Measurements from ENCODE around the gene ARSG.
"Not testable (repeated sequence)": the region's sequence is repeated elsewhere in the genome, so short reads cannot be mapped to it uniquely, and the experiment has no call there.

Gene ARSG

DNA sequence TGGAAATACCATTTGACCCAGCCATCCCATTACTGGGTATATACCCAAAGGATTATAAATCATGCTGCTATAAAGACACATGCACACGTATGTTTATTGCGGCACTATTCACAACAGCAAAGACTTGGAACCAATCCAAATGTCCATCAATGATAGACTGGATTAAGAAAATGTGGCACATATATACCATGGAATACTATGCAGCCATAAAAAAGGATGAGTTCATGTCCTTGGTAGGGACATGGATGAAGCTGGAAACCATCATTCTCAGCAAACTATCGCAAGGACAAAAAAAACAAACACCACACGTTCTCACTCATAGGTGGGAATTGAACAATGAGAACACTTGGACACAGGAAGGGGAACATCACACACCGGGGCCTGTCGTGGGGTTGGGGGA lies 9.3 kb upstream of the ARSG start:
- H3K79me2 ChIP-seq (ENCODE audit: control insufficient read depth, insufficient read depth, low read length, unreplicated experiment); H3K4me1 ChIP-seq (ENCODE audit: control insufficient read depth, insufficient read depth, low read length, unreplicated experiment); H2AFZ ChIP-seq (ENCODE audit: low read length, unreplicated experiment); H3K27ac ChIP-seq (ENCODE audit: low read depth, low read length); H3K4me3 ChIP-seq (ENCODE audit: low read depth, low read length); H3K27me3 ChIP-seq (ENCODE audit: insufficient read depth, low read length): not testable (repeated sequence)
- H3K36me3 ChIP-seq (ENCODE audit: insufficient read depth, low read length), result peaks cover 15% of the 10 kb centered on the region

- H3K79me2 ChIP-seq (ENCODE audit: control insufficient read depth, insufficient read depth, low read length, unreplicated experiment), result no peaks in the 10 kb centered on the region
- H3K4me3 ChIP-seq (ENCODE audit: low read depth, low read length), result no peak overlapping the region
- H3K4me1 ChIP-seq (ENCODE audit: control insufficient read depth, insufficient read depth, low read length, unreplicated experiment), result no peaks in the 10 kb centered on the region
- H3K27ac ChIP-seq (ENCODE audit: low read depth, low read length), result no peak overlapping the region
- no peaks in the 10 kb centered on the region for H3K36me3 ChIP-seq (ENCODE audit: insufficient read depth, low read length)
- H3K27me3 ChIP-seq (ENCODE audit: insufficient read depth, low read length), result no peaks in the 10 kb centered on the region; the same call in 1 of the 2 replicates
- peak overlapping the region; percentile 7 for H2AFZ ChIP-seq (ENCODE audit: low read length, unreplicated experiment)
Measured at GRCh38 chr17:68288375-68288774, 2.9 kb upstream of the ARSG start.

DNA sequence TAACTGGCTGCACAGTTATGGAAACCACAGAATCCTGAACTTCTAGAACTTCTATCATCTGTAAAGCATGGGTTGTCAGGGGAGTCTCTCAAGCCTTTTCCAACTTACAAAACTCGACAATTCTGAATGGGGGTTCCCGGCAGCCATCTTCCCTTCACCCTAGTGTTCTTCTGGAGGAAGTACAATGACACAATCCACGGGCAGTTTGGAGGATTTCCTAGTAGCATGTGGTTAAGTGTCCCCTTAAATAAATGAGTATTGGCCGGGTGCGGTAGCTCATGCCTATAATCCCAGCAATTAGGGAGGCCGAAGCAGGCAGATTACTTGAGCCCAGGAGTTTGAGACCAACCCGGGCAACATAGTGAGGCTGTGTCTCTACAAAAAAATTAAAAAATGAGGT lies 2.5 kb upstream of the ARSG start:
- no peak overlapping the region for H3K27ac ChIP-seq (ENCODE audit: low read depth, low read length)
- no peaks in the 10 kb centered on the region for H3K4me1 ChIP-seq (ENCODE audit: control insufficient read depth, insufficient read depth, low read length, unreplicated experiment)
- no peaks in the 10 kb centered on the region for H3K79me2 ChIP-seq (ENCODE audit: control insufficient read depth, insufficient read depth, low read length, unreplicated experiment)

GRCh38 chr17:68289473-68289872 lies 1.8 kb upstream of the ARSG start:
- H3K79me2 ChIP-seq (ENCODE audit: control insufficient read depth, insufficient read depth, low read length, unreplicated experiment), result no peaks in the 10 kb centered on the region
- no peak overlapping the region for H2AFZ ChIP-seq (ENCODE audit: low read length, unreplicated experiment)
- H3K27me3 ChIP-seq (ENCODE audit: insufficient read depth, low read length), result no peaks in the 10 kb centered on the region; the same call in 1 of the 2 replicates
- no peaks in the 10 kb centered on the region for H3K36me3 ChIP-seq (ENCODE audit: insufficient read depth, low read length)
- peak overlapping the region; percentile 86; the same call in 1 of the 2 replicates for H3K4me3 ChIP-seq (ENCODE audit: low read depth, low read length)
- H3K27ac ChIP-seq (ENCODE audit: low read depth, low read length), result no peak overlapping the region
- H3K4me1 ChIP-seq (ENCODE audit: control insufficient read depth, insufficient read depth, low read length, unreplicated experiment), result no peaks in the 10 kb centered on the region

More for the DNA sequence above, 2.5 kb upstream of the ARSG start:
- H3K27me3 ChIP-seq (ENCODE audit: insufficient read depth, low read length), result no peaks in the 10 kb centered on the region; the same call in 1 of the 2 replicates
- no peak overlapping the region for H3K4me3 ChIP-seq (ENCODE audit: low read depth, low read length)
- H2AFZ ChIP-seq (ENCODE audit: low read length, unreplicated experiment), result peak overlapping the region; percentile 7
- no peaks in the 10 kb centered on the region for H3K36me3 ChIP-seq (ENCODE audit: insufficient read depth, low read length)

DNA sequence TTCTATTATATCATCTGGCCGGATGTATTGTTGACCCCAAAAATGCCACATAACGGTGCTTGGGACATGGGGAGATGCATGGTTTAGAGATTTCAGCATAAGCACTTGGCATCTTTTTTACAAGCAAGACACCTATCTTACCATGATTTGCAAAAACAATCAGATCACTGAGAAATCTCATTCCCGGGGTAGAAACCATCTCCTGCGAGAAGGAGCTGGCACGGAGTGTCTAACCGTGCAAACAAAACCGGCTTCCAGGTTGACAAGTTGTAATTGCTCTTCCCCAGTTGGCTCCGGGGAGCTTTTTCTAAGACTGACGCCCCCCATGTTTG lies 1.4 kb upstream of the ARSG start:
- H3K4me3 ChIP-seq (ENCODE audit: low read depth, low read length), result peak overlapping the region; percentile 86
- no peak overlapping the region for H3K27ac ChIP-seq (ENCODE audit: low read depth, low read length)
- no peaks in the 10 kb centered on the region for H3K4me1 ChIP-seq (ENCODE audit: control insufficient read depth, insufficient read depth, low read length, unreplicated experiment)
- H3K79me2 ChIP-seq (ENCODE audit: control insufficient read depth, insufficient read depth, low read length, unreplicated experiment), result no peaks in the 10 kb centered on the region
- H3K27me3 ChIP-seq (ENCODE audit: insufficient read depth, low read length), result no peaks in the 10 kb centered on the region; the same call in 1 of the 2 replicates
- no peak overlapping the region for H2AFZ ChIP-seq (ENCODE audit: low read length, unreplicated experiment)
- no peaks in the 10 kb centered on the region for H3K36me3 ChIP-seq (ENCODE audit: insufficient read depth, low read length)

DNA sequence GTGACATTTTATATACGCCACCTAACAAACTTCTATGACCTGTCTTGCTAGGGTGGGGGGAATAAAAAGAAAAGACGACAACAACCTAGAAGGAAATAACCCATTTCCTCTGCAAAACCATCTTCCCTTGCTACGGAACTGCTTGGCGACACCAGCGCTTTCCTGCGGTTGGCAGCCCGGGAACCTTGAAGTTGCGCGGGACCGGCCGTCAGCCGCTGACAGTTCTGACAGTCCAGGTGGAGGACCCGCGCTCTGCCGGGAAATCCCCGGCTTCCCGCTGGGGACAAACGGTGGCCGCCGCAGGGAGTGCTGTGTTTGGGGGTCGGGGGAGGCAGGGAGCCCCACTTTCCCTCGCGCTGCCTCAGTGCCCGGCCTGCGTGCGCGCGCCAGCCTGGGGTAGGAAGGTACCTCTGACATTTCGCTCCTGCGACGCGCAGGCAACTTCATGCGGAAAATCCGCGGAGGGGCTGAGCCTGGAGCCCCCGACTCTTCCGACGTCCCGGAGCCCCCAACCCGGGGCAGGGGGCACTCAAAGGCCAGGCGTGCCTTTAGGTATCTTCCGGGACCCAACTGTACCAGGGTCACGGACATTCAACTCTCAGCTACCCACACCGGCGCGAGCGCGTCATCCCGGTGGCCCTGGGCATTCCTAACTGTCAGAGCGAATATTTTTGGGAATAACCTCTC lies 884 bp upstream of the ARSG start:
- peak overlapping the region; percentile 4; the same call in 1 of the 2 replicates for H3K27ac ChIP-seq (ENCODE audit: low read depth, low read length)
- H3K36me3 ChIP-seq (ENCODE audit: insufficient read depth, low read length), result no peaks in the 10 kb centered on the region
- no peaks in the 10 kb centered on the region for H3K4me1 ChIP-seq (ENCODE audit: control insufficient read depth, insufficient read depth, low read length, unreplicated experiment)
- no peaks in the 10 kb centered on the region for H3K79me2 ChIP-seq (ENCODE audit: control insufficient read depth, insufficient read depth, low read length, unreplicated experiment)
- no peaks in the 10 kb centered on the region; the same call in 1 of the 2 replicates for H3K27me3 ChIP-seq (ENCODE audit: insufficient read depth, low read length)
- H2AFZ ChIP-seq (ENCODE audit: low read length, unreplicated experiment), result peak overlapping the region; percentile 77
- H3K4me3 ChIP-seq (ENCODE audit: low read depth, low read length), result peak overlapping the region; percentile 86

GRCh38 chr17:68291836-68292688 lies 767 bp downstream of the ARSG start:
- Histone ChIP-seq H3K4me1 (ENCODE audit: control insufficient read depth, insufficient read depth, low read length, unreplicated experiment) (no peaks in the 10 kb centered on the region), H3K36me3 (ENCODE audit: insufficient read depth, low read length) (no peaks in the 10 kb centered on the region), H2AFZ (ENCODE audit: low read length, unreplicated experiment) (peak overlapping the region; percentile 20), H3K27me3 (ENCODE audit: insufficient read depth, low read length) (no peaks in the 10 kb centered on the region; the same call in 1 of the 2 replicates), H3K79me2 (ENCODE audit: control insufficient read depth, insufficient read depth, low read length, unreplicated experiment) (no peaks in the 10 kb centered on the region), H3K27ac (ENCODE audit: low read depth, low read length) (peak overlapping the region; percentile 40; the same call in 1 of the 2 replicates), H3K4me3 (ENCODE audit: low read depth, low read length) (peak overlapping the region; percentile 86)

DNA sequence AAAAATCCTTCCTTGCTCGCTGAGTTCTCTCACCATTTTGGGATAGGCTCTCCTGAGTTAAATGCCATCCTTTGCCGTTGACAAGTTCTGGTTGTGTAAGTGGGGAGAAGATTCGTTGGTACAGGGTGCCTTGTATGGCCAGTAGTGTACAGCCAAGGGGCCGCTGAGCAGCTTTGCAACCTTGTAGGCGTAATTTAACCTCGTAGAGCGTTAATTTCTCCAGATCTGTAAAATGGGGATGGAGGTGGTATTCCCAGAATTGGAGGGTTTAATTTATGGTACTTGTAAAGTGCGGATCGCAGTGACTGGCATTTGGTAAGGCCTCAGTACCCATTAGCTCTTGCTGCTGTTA lies 1.4 kb downstream of the ARSG start:
- H3K4me3 ChIP-seq (ENCODE audit: low read depth, low read length), result peak overlapping the region; percentile 86
- no peak overlapping the region for H2AFZ ChIP-seq (ENCODE audit: low read length, unreplicated experiment)
- H3K27ac ChIP-seq (ENCODE audit: low read depth, low read length), result no peak overlapping the region
- H3K27me3 ChIP-seq (ENCODE audit: insufficient read depth, low read length), result no peaks in the 10 kb centered on the region; the same call in 1 of the 2 replicates
- H3K36me3 ChIP-seq (ENCODE audit: insufficient read depth, low read length), result no peaks in the 10 kb centered on the region
- H3K4me1 ChIP-seq (ENCODE audit: control insufficient read depth, insufficient read depth, low read length, unreplicated experiment), result no peaks in the 10 kb centered on the region
- no peaks in the 10 kb centered on the region for H3K79me2 ChIP-seq (ENCODE audit: control insufficient read depth, insufficient read depth, low read length, unreplicated experiment)

- H3K4me3 ChIP-seq (ENCODE audit: low read depth, low read length), result no peak overlapping the region
- no peaks in the 10 kb centered on the region for H3K4me1 ChIP-seq (ENCODE audit: control insufficient read depth, insufficient read depth, low read length, unreplicated experiment)
- no peaks in the 10 kb centered on the region for H3K79me2 ChIP-seq (ENCODE audit: control insufficient read depth, insufficient read depth, low read length, unreplicated experiment)
- H3K27ac ChIP-seq (ENCODE audit: low read depth, low read length), result no peak overlapping the region
- no peaks in the 10 kb centered on the region; the same call in 1 of the 2 replicates for H3K27me3 ChIP-seq (ENCODE audit: insufficient read depth, low read length)
- no peaks in the 10 kb centered on the region for H3K36me3 ChIP-seq (ENCODE audit: insufficient read depth, low read length)
- H2AFZ ChIP-seq (ENCODE audit: low read length, unreplicated experiment), result no peak overlapping the region
Measured at GRCh38 chr17:68293490-68294195, 2.3 kb downstream of the ARSG start.

DNA sequence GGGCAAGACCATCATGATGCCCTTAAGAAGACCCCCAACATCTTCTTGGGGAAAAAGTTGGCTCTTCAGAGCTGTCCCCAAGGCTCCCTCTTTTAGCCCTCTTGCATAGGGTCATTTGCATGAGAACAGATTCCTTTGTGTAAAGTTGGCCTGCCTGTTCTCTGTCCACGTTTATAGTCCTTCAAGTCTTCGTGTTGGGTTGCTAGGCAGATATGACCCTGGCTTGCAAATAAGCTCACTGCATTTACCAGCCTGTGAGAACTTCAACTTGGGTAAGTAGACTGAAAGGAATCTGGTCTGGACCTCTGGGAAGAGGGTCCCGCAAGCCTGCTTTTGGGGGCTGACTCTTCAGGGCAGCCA lies 2.9 kb downstream of the ARSG start:
- Histone ChIP-seq H3K27me3 (ENCODE audit: insufficient read depth, low read length) (no peaks in the 10 kb centered on the region; the same call in 1 of the 2 replicates), H2AFZ (ENCODE audit: low read length, unreplicated experiment) (no peak overlapping the region), H3K36me3 (ENCODE audit: insufficient read depth, low read length) (no peaks in the 10 kb centered on the region), H3K79me2 (ENCODE audit: control insufficient read depth, insufficient read depth, low read length, unreplicated experiment) (no peaks in the 10 kb centered on the region), H3K4me3 (ENCODE audit: low read depth, low read length) (no peak overlapping the region), H3K27ac (ENCODE audit: low read depth, low read length) (no peak overlapping the region), H3K4me1 (ENCODE audit: control insufficient read depth, insufficient read depth, low read length, unreplicated experiment) (no peaks in the 10 kb centered on the region)

Measured in ACC112 (cell line).